GM23338 (cell line): ENCODE measurements around the gene KSR2.

Experiments
- CREB1 ChIP-seq: fragments of 250-450 bp; sonication (Bioruptor Pico); IDR thresholded peaks from 2 replicates; pipeline ENCODE4 v1.5.0; 2020; ENCODE audit warnings: low read depth, mild to moderate bottlenecking, moderate library complexity
- EZH2 ChIP-seq: fragments of 200-600 bp; sonication (generic); IDR thresholded peaks from one replicate; pipeline ENCODE4 v1.8.0; 2017; ENCODE audit warnings: antibody characterized with exemption, mild to moderate bottlenecking, low read depth; ENCODE audit not compliant: unreplicated experiment
- EZH2phosphoT487 ChIP-seq: fragments of 200-600 bp; sonication (generic); IDR thresholded peaks from one replicate; pipeline ENCODE4 v1.8.1; 2018; ENCODE audit warnings: antibody characterized with exemption; ENCODE audit not compliant: unreplicated experiment
- JUNB ChIP-seq: IDR thresholded peaks from one replicate; pipeline ENCODE4 v1.6.1; 2016; ENCODE audit warnings: antibody characterized with exemption; ENCODE audit not compliant: unreplicated experiment
- NANOG ChIP-seq: IDR thresholded peaks from 2 replicates; pipeline ENCODE4 v1.6.1; 2016; ENCODE audit warnings: antibody characterized with exemption, borderline replicate concordance
- POLR2AphosphoS5 ChIP-seq: IDR thresholded peaks from 2 replicates; pipeline ENCODE4 v1.6.1; 2016; ENCODE audit warnings: antibody characterized with exemption, low read depth
- ZNF114 ChIP-seq: fragments of 250-450 bp; sonication (Bioruptor Pico); IDR thresholded peaks from 2 replicates; pipeline ENCODE4 v1.5.0; 2020; ENCODE audit warnings: mild to moderate bottlenecking, moderate library complexity
- ZNF331 ChIP-seq: fragments of 250-450 bp; sonication (Bioruptor Pico); IDR thresholded peaks from 2 replicates; pipeline ENCODE4 v1.5.0; 2020; ENCODE audit warnings: low read depth, mild to moderate bottlenecking, moderate library complexity
- TF ChIP-seq, protein P1 (sequence below), 2 experiments: fragments of 200-600 bp in 1 of 2; sonication (generic) in 1 of 2; conservative IDR thresholded peaks; 2 replicates each; pipeline versions ENCODE4 v1.5.1 to v1.6.1; 2016 to 2017; ENCODE audit warnings: antibody characterized with exemption in 2 of 2, low read depth in 2 of 2, mild to moderate bottlenecking in 2 of 2, moderate library complexity in 1 of 2
- TF ChIP-seq, protein P2 (sequence below): IDR thresholded peaks from one replicate; pipeline ENCODE4 v1.6.1; 2018; ENCODE audit warnings: antibody characterized with exemption; ENCODE audit not compliant: unreplicated experiment
- TF ChIP-seq, protein P3 (sequence below): IDR thresholded peaks from 2 replicates; pipeline ENCODE4 v1.6.1; 2016; ENCODE audit warnings: antibody characterized with exemption
- TF ChIP-seq, protein P4 (sequence below): fragments of 250-450 bp; sonication (Bioruptor Pico); IDR thresholded peaks from 2 replicates; pipeline ENCODE4 v1.5.0; 2020; ENCODE audit warnings: mild to moderate bottlenecking, moderate library complexity

DNA sequence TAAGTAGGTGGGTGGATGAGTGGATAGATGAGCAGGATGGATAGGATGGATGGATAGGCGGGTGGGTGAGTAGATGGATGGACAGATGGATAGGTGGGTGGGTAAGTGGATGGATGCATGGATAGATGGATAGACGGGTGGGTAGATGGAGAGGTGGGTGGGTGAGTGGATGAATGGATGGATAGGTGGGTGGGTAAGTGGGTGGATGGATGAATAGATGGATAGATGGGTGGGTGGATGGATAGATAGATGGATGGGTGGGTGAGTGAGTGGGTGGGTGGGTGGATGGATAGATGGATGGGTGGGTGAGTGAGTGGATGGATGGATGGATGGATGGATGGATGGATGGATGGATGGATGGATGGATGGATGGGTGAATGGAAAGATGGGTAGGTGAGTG lies 385.7 kb downstream of the KSR2 start:
- TF ChIP-seq, protein P1, sequence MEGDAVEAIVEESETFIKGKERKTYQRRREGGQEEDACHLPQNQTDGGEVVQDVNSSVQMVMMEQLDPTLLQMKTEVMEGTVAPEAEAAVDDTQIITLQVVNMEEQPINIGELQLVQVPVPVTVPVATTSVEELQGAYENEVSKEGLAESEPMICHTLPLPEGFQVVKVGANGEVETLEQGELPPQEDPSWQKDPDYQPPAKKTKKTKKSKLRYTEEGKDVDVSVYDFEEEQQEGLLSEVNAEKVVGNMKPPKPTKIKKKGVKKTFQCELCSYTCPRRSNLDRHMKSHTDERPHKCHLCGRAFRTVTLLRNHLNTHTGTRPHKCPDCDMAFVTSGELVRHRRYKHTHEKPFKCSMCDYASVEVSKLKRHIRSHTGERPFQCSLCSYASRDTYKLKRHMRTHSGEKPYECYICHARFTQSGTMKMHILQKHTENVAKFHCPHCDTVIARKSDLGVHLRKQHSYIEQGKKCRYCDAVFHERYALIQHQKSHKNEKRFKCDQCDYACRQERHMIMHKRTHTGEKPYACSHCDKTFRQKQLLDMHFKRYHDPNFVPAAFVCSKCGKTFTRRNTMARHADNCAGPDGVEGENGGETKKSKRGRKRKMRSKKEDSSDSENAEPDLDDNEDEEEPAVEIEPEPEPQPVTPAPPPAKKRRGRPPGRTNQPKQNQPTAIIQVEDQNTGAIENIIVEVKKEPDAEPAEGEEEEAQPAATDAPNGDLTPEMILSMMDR (conservative IDR thresholded peaks at IDR 0.05; ENCODE audit: low read depth in 2 of 2): no peak
- no peak for TF ChIP-seq POLR2AphosphoS5
- TF ChIP-seq EZH2: no peak
- TF ChIP-seq ZNF114: no peak
- no peak for TF ChIP-seq CREB1 (CRISPR knock-in tag)
- TF ChIP-seq, protein P2, sequence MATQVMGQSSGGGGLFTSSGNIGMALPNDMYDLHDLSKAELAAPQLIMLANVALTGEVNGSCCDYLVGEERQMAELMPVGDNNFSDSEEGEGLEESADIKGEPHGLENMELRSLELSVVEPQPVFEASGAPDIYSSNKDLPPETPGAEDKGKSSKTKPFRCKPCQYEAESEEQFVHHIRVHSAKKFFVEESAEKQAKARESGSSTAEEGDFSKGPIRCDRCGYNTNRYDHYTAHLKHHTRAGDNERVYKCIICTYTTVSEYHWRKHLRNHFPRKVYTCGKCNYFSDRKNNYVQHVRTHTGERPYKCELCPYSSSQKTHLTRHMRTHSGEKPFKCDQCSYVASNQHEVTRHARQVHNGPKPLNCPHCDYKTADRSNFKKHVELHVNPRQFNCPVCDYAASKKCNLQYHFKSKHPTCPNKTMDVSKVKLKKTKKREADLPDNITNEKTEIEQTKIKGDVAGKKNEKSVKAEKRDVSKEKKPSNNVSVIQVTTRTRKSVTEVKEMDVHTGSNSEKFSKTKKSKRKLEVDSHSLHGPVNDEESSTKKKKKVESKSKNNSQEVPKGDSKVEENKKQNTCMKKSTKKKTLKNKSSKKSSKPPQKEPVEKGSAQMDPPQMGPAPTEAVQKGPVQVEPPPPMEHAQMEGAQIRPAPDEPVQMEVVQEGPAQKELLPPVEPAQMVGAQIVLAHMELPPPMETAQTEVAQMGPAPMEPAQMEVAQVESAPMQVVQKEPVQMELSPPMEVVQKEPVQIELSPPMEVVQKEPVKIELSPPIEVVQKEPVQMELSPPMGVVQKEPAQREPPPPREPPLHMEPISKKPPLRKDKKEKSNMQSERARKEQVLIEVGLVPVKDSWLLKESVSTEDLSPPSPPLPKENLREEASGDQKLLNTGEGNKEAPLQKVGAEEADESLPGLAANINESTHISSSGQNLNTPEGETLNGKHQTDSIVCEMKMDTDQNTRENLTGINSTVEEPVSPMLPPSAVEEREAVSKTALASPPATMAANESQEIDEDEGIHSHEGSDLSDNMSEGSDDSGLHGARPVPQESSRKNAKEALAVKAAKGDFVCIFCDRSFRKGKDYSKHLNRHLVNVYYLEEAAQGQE: no peak
- TF ChIP-seq EZH2phosphoT487: no peak
- TF ChIP-seq, protein P3, sequence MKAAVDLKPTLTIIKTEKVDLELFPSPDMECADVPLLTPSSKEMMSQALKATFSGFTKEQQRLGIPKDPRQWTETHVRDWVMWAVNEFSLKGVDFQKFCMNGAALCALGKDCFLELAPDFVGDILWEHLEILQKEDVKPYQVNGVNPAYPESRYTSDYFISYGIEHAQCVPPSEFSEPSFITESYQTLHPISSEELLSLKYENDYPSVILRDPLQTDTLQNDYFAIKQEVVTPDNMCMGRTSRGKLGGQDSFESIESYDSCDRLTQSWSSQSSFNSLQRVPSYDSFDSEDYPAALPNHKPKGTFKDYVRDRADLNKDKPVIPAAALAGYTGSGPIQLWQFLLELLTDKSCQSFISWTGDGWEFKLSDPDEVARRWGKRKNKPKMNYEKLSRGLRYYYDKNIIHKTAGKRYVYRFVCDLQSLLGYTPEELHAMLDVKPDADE: no peak
- no peak for TF ChIP-seq ZNF331 (CRISPR knock-in tag)
- TF ChIP-seq JUNB: no peak
- TF ChIP-seq, protein P4, sequence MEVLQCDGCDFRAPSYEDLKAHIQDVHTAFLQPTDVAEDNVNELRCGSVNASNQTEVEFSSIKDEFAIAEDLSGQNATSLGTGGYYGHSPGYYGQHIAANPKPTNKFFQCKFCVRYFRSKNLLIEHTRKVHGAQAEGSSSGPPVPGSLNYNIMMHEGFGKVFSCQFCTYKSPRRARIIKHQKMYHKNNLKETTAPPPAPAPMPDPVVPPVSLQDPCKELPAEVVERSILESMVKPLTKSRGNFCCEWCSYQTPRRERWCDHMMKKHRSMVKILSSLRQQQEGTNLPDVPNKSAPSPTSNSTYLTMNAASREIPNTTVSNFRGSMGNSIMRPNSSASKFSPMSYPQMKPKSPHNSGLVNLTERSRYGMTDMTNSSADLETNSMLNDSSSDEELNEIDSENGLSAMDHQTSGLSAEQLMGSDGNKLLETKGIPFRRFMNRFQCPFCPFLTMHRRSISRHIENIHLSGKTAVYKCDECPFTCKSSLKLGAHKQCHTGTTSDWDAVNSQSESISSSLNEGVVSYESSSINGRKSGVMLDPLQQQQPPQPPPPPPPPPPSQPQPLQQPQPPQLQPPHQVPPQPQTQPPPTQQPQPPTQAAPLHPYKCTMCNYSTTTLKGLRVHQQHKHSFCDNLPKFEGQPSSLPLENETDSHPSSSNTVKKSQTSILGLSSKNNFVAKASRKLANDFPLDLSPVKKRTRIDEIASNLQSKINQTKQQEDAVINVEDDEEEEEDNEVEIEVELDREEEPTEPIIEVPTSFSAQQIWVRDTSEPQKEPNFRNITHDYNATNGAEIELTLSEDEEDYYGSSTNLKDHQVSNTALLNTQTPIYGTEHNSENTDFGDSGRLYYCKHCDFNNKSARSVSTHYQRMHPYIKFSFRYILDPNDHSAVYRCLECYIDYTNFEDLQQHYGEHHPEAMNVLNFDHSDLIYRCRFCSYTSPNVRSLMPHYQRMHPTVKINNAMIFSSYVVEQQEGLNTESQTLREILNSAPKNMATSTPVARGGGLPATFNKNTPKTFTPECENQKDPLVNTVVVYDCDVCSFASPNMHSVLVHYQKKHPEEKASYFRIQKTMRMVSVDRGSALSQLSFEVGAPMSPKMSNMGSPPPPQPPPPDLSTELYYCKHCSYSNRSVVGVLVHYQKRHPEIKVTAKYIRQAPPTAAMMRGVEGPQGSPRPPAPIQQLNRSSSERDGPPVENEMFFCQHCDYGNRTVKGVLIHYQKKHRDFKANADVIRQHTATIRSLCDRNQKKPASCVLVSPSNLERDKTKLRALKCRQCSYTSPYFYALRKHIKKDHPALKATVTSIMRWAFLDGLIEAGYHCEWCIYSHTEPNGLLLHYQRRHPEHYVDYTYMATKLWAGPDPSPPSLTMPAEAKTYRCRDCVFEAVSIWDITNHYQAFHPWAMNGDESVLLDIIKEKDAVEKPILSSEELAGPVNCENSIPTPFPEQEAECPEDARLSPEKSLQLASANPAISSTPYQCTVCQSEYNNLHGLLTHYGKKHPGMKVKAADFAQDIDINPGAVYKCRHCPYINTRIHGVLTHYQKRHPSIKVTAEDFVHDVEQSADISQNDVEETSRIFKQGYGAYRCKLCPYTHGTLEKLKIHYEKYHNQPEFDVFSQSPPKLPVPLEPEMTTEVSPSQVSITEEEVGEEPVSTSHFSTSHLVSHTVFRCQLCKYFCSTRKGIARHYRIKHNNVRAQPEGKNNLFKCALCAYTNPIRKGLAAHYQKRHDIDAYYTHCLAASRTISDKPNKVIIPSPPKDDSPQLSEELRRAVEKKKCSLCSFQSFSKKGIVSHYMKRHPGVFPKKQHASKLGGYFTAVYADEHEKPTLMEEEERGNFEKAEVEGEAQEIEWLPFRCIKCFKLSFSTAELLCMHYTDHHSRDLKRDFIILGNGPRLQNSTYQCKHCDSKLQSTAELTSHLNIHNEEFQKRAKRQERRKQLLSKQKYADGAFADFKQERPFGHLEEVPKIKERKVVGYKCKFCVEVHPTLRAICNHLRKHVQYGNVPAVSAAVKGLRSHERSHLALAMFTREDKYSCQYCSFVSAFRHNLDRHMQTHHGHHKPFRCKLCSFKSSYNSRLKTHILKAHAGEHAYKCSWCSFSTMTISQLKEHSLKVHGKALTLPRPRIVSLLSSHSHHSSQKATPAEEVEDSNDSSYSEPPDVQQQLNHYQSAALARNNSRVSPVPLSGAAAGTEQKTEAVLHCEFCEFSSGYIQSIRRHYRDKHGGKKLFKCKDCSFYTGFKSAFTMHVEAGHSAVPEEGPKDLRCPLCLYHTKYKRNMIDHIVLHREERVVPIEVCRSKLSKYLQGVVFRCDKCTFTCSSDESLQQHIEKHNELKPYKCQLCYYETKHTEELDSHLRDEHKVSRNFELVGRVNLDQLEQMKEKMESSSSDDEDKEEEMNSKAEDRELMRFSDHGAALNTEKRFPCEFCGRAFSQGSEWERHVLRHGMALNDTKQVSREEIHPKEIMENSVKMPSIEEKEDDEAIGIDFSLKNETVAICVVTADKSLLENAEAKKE (CRISPR knock-in tag): no peak
- no peak for TF ChIP-seq NANOG
